Measurements from ENCODE around the gene UBE2S.
"Not testable (repeated sequence)": the region's sequence is repeated elsewhere in the genome, so short reads cannot be mapped to it uniquely, and the experiment has no call there.

Gene UBE2S

DNA sequence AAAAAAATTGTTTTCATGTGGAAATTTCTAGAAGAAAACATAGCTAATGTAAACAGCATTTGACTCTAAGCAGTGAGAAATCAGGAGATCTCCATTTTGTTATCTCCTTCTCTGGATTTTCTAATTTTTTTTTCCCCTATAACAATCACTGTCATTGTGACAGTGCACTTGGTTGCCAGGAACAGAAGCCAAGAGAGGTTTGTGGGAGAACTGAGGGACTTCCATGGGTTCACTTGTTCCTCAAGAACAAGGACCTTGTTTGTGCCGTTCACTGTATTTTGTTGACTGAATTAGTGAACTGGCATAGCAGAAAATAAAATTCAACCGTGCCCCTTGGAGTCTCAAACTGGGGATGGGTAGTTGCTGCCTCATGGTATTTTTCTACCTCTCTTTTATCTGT lies 18.5 kb upstream of the UBE2S start:
- Histone ChIP-seq H3K4me3 (no peak overlapping the region), H3K27ac (no peak overlapping the region)
- no peak for DNase-seq (ENCODE audit: low spot score)
- TF ChIP-seq, protein P1, sequence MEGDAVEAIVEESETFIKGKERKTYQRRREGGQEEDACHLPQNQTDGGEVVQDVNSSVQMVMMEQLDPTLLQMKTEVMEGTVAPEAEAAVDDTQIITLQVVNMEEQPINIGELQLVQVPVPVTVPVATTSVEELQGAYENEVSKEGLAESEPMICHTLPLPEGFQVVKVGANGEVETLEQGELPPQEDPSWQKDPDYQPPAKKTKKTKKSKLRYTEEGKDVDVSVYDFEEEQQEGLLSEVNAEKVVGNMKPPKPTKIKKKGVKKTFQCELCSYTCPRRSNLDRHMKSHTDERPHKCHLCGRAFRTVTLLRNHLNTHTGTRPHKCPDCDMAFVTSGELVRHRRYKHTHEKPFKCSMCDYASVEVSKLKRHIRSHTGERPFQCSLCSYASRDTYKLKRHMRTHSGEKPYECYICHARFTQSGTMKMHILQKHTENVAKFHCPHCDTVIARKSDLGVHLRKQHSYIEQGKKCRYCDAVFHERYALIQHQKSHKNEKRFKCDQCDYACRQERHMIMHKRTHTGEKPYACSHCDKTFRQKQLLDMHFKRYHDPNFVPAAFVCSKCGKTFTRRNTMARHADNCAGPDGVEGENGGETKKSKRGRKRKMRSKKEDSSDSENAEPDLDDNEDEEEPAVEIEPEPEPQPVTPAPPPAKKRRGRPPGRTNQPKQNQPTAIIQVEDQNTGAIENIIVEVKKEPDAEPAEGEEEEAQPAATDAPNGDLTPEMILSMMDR (IDR thresholded peaks at IDR 0.05): no peak

DNA sequence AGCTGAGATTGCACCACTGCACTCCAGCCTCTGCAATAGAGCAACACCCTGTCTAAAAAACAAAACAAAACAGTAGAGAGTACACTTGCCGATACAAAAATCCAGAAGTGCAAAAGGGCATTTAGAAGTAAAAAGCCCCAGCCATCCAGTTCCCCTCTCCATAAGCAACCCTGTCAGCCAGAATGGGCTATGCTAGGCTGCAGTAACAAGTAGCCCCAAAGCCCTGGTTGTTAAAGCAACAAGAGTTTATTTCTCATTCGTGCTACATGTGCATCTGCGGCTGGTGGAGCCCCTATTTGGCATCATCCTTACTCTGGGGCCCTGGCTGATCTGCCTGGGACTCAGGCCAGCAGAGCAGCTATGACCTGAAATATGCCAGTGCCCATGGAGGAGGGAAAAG lies 16.9 kb upstream of the UBE2S start:
- TF ChIP-seq, protein P1 (IDR thresholded peaks at IDR 0.05): no peak
- Histone ChIP-seq H3K27ac (no peak overlapping the region), H3K4me3 (no peak overlapping the region)
- DNase-seq (ENCODE audit: low spot score): no peak

DNA sequence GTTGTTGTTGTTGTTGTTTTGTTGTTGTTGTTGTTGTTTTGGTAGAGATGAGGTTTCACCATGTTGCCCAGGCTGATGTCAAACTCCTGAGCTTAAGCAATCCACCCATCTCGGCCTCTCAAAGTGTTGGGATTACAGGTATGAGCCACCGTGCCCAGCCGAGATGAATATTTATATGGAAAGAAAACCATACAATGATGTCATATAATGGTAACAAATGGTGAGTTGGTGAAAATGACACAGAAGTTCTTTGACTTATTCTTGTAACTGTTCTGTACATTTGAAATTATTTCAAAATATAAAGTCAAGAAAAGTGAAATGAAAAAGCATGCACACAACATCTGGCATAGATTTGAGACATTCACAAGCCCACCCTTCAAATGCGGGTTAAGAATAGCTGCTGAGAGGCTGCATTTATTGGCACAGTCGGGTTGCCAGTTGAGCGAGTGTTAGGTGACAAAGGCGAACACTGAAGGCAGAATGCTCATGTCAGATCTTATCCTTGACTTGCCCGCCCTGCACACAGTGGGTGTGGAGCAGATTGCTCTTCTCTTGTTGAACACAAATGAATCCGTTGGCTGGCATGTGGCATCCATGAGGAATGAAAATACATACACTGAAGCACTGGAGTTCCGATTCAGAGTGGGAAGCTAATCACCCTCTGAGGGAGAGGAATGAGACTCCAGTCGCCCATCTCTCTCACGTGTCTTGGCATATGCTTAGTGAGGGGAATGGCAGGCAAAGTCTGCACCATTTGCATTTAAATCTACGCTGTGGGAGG lies 15.8 kb upstream of the UBE2S start:
- no peak for DNase-seq (ENCODE audit: low spot score)
- TF ChIP-seq, protein P1 (IDR thresholded peaks at IDR 0.05): no peak
- H3K4me3 ChIP-seq: no peak overlapping the region
- H3K27ac ChIP-seq: no peak overlapping the region

DNA sequence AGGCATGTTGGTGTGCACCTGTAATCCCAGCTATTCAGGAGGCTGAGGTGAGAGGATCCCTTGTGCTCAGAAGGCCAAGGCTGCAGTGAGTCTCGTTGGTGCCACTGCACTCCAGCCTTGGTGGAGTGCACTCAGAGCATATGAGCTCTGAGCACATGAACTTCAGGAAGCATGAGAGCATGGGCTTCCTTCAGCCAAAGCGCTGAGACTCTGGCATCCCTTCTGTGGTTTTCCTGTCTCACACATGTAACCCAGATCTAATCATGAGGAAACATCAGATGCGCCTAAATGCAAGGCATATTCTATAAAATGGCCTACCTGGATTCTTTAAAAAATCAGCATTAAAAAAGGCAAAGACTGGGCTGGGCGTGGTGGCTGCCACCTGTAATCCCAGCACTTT lies 13.7 kb upstream of the UBE2S start:
- not testable (repeated sequence) for DNase-seq (ENCODE audit: low spot score); H3K27ac ChIP-seq; H3K4me3 ChIP-seq

DNA sequence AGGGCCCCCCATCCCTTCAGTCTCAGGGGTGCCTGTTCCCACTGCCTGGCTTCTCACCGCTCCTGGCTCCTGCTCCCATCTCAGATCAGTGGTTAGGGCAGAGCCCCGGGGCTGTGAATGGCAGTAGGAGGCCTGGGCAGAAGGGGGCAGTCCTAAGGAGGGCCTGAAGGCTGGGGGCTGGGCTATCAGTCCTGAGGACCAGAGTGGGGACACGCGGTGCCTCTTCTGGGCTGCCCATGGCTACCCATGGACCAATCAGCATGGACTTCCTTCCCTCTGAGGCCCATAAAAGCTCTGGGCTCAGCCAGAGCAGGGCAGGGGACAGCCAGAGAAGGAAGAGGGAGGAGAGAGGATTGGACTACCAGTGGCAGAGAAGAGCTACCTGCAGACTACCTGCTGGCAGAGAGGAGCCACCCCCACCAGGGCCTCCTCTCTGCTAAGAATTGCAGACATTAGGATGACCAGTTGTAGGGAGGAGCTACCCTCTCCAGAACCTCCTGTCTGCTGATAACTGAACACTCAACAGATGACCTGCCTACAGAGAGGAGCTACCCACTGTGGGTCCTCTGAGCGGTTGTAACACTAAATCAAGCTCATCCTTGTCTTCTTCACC lies 12.1 kb upstream of the UBE2S start:
- TF ChIP-seq, protein P1 (IDR thresholded peaks at IDR 0.05): no peak
- H3K27ac ChIP-seq: no peak overlapping the region
- H3K4me3 ChIP-seq: no peak overlapping the region
- DNase-seq (ENCODE audit: low spot score): no peak

DNA sequence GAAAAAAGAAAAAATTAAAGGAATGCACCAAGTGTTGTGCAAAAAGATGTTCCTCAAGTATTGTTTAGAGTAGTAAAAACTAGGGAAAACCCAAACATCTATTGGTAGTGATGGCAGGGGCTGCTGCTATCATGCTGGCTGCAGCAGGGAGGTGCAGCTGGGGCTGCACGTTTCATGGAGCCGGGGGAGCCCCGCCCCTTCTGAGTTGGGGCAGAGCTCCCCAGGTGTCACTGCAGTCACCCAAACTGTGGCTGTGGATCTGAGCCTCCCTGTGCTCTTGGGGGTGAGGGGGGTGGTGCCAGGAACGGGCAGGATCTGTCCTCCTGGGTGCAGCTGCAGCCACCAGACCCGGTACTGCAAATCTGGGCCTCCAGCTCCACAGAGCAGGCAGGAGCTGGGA lies 11.5 kb upstream of the UBE2S start:
- no peak for DNase-seq (ENCODE audit: low spot score)
- TF ChIP-seq, protein P1 (IDR thresholded peaks at IDR 0.05): no peak
- Histone ChIP-seq H3K4me3 (no peak overlapping the region), H3K27ac (no peak overlapping the region)

DNA sequence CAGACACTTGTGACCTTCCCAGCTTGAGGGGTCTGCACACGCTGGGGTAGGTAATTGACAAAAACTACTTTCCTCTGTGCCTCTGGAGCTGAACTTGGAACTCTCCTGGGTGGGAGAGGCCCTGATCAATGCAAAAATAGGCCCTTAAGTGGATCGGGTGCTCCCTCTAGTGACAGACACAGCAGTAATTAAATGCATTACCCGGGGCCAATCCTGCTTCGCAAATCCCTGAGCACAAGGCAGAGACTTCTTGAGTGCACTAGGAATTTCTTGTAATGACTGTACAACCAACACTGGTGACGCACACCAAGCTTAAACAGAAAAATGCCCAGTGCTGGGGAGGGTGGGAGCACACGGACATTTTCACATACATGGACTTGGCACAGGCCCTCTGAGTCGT lies 10.6 kb upstream of the UBE2S start:
- no peak overlapping the region for H3K4me3 ChIP-seq
- TF ChIP-seq, protein P1 (IDR thresholded peaks at IDR 0.05): peak; percentile 36
- H3K27ac ChIP-seq: no peak overlapping the region
- no peak for DNase-seq (ENCODE audit: low spot score)
